Calu3 (cell line): ENCODE results near the gene MINPP1. TPM values are rescaled to one million over a fixed set of nuclear protein-coding genes. Genes with fewer than 3 reads are reported as not detected.

Experiments
- BruUV-seq: library from RNA; stranded (reverse); fragments of 400-500 nt; replicated peaks from 2 replicates; lab custom pipeline; 2021; lab: Mats Ljungman, UMichigan
- CTCF ChIA-PET: fragments of 300-600 bp; sonication (Branson Sonifier 250); formaldehyde crosslinking; loops from one replicate; lab custom pipeline; 2022; ENCODE audit warnings: antibody characterized with exemption; lab: Charles Lee
- DNase-seq: peaks from one replicate; pipeline ENCODE4 v3.0.0; 2022
- H3K27ac Mint-ChIP-seq: one replicate; pipeline ENCODE4 v1.8.0; 2022; ENCODE audit warnings: mixed read lengths; ENCODE audit not compliant: unreplicated experiment
- H3K27me3 Mint-ChIP-seq: one replicate; pipeline ENCODE4 v1.8.0; 2022; ENCODE audit warnings: mixed read lengths; ENCODE audit not compliant: unreplicated experiment
- H3K36me3 Mint-ChIP-seq: one replicate; pipeline ENCODE4 v1.8.0; 2022; ENCODE audit warnings: mild to moderate bottlenecking, moderate library complexity, mixed read lengths; ENCODE audit not compliant: insufficient read depth, unreplicated experiment
- H3K4me1 Mint-ChIP-seq: one replicate; pipeline ENCODE4 v1.8.0; 2022; ENCODE audit warnings: mild to moderate bottlenecking, low read depth, mixed read lengths; ENCODE audit not compliant: unreplicated experiment
- H3K4me3 Mint-ChIP-seq: one replicate; pipeline ENCODE4 v1.8.0; 2022; ENCODE audit warnings: mild to moderate bottlenecking, low read depth, moderate library complexity, mixed read lengths; ENCODE audit not compliant: unreplicated experiment
- H3K9me3 Mint-ChIP-seq: one replicate; pipeline ENCODE4 v1.8.0; 2022; ENCODE audit warnings: low read depth, mixed read lengths; ENCODE audit not compliant: unreplicated experiment
- intact Hi-C: fragments of 100-400 bp; cut with micrococcal nuclease; formaldehyde crosslinking; loops from one replicate; pipeline ENCODE4 v1.10.0; 2022; ENCODE audit not compliant: unreplicated experiment
- total RNA-seq: library from RNA; stranded (reverse); gene quantifications from 2 replicates; pipeline ENCODE4 v1.2.3, GENCODE V29; 2022
- TF ChIP-seq, protein P1 (sequence below): fragments of 200-600 bp; IDR thresholded peaks from one replicate; pipeline ENCODE4 v1.8.0; 2022; ENCODE audit warnings: antibody characterized with exemption; ENCODE audit not compliant: unreplicated experiment

Gene MINPP1
- total RNA-seq, 1 experiment from 2014 or later, result 12.6 TPM

DNA sequence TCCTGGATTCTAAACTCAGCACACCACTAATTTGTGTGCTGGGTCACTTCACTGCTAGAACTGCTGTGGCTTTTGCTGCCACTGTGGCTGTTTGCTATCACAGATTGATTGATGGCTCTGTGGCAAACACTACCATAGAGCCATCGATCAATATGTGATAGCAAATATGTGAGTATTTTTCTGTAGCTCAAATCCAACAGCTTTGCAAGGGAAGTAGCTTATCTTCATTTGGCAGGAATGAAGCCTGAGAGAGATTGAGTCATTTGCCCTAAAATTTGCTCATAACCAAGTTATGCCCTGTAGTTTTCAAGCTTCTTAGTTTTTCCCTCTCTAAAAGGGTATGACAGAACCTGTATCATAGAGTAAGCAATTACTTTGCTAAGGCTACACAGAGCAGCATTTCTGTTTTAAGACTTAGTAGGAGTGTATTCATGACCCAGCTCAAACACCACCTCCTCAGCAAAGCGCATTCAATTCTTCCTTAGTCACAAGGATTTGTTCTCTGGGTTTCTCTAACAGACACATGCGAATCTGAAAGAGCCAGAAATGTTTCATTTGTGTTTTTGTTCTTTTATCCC is 43.1 kb downstream of the MINPP1 start:
- no TSS peak for BruUV-seq
- CTCF ChIA-PET, result no interaction called here
- DNase-seq, result no peak
- TF ChIP-seq, protein P1, sequence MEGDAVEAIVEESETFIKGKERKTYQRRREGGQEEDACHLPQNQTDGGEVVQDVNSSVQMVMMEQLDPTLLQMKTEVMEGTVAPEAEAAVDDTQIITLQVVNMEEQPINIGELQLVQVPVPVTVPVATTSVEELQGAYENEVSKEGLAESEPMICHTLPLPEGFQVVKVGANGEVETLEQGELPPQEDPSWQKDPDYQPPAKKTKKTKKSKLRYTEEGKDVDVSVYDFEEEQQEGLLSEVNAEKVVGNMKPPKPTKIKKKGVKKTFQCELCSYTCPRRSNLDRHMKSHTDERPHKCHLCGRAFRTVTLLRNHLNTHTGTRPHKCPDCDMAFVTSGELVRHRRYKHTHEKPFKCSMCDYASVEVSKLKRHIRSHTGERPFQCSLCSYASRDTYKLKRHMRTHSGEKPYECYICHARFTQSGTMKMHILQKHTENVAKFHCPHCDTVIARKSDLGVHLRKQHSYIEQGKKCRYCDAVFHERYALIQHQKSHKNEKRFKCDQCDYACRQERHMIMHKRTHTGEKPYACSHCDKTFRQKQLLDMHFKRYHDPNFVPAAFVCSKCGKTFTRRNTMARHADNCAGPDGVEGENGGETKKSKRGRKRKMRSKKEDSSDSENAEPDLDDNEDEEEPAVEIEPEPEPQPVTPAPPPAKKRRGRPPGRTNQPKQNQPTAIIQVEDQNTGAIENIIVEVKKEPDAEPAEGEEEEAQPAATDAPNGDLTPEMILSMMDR, result no peak
- intact Hi-C loops, result no loop called here
- Mint-ChIP-seq H3K27ac (no peak overlapping the region), H3K27me3 (no peaks in the 10 kb centered on the region), H3K4me1 (no peaks in the 10 kb centered on the region), H3K36me3 (no peaks in the 10 kb centered on the region), H3K9me3 (peaks cover 3% of the 10 kb centered on the region), H3K4me3 (no peak overlapping the region)

DNA sequence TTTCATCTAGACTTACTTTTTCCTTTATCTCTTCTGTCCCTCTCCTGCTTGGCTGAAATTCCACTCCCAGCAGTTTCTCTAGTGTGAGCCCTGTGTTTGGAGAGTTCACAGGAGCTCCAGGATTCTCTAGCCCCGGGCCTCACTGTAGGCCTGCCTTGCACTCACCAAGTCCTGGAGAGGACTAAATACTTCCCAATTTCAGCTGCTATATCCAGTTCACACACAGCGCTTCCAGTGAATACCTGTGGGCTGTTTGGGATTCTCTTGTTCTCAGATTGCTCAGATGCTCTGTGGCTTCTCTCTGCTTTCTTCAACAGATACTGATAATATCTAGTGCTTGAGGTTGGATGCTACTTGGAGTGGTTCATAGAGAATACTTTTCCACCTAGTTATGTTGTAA is 46.0 kb downstream of the MINPP1 start:
- no peaks in the 10 kb centered on the region for H3K9me3 Mint-ChIP-seq
- TF ChIP-seq, protein P1, result no peak
- H3K36me3 Mint-ChIP-seq, result no peaks in the 10 kb centered on the region
- DNase-seq, result no peak
- H3K4me1 Mint-ChIP-seq, result no peaks in the 10 kb centered on the region
- intact Hi-C loops, result no loop called here
- no TSS peak for BruUV-seq
- no peak overlapping the region for H3K4me3 Mint-ChIP-seq
- CTCF ChIA-PET, result no interaction called here
- no peaks in the 10 kb centered on the region for H3K27me3 Mint-ChIP-seq
- no peak overlapping the region for H3K27ac Mint-ChIP-seq

DNA sequence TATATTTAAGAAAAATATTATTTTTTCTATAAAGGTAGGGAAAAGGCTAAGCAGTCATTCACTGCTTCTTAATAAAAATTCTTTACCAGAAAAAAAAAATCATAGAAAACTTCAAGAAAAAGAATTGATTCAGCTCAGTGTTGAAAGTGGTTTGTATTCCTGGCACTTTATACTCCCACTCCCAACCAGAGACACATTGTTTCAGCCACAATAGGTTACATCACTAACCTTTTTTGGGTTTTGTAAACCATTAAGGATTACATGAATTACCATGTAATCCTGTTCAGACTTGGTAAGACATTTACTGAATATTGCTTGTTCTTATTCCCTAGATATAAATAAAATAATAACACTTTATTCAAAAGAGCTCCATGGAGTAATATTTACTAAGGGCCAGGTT is 46.6 kb downstream of the MINPP1 start:
- no peak for DNase-seq
- Mint-ChIP-seq H3K4me3 (no peak overlapping the region), H3K9me3 (no peaks in the 10 kb centered on the region), H3K27ac (no peak overlapping the region), H3K36me3 (no peaks in the 10 kb centered on the region), H3K27me3 (no peaks in the 10 kb centered on the region), H3K4me1 (no peaks in the 10 kb centered on the region)
- CTCF ChIA-PET, result no interaction called here
- intact Hi-C loops, result no loop called here
- TF ChIP-seq, protein P1, result no peak
- BruUV-seq, result no TSS peak

DNA sequence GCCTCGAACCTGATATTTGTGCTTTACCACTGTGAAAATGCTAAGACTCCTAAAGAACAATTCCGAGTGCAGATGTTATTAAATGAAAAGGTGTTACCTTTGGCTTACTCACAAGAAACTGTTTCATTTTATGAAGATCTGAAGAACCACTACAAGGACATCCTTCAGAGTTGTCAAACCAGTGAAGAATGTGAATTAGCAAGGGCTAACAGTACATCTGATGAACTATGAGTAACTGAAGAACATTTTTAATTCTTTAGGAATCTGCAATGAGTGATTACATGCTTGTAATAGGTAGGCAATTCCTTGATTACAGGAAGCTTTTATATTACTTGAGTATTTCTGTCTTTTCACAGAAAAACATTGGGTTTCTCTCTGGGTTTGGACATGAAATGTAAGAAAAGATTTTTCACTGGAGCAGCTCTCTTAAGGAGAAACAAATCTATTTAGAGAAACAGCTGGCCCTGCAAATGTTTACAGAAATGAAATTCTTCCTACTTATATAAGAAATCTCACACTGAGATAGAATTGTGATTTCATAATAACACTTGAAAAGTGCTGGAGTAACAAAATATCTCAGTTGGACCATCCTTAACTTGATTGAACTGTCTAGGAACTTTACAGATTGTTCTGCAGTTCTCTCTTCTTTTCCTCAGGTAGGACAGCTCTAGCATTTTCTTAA is 47.7 kb downstream of the MINPP1 start:
- Mint-ChIP-seq H3K4me3 (no peak overlapping the region), H3K27ac (no peak overlapping the region), H3K36me3 (no peaks in the 10 kb centered on the region), H3K9me3 (no peaks in the 10 kb centered on the region), H3K4me1 (no peaks in the 10 kb centered on the region), H3K27me3 (no peaks in the 10 kb centered on the region)
- no peak for DNase-seq
- CTCF ChIA-PET, result no interaction called here
- intact Hi-C loops, result no loop called here
- no TSS peak for BruUV-seq
- TF ChIP-seq, protein P1, result no peak
